ENCODE data around the gene GRIA3.
"Not testable (repeated sequence)": the region's sequence is repeated elsewhere in the genome, so short reads cannot be mapped to it uniquely, and the experiment has no call there.

The GRIA3 gene

DNA sequence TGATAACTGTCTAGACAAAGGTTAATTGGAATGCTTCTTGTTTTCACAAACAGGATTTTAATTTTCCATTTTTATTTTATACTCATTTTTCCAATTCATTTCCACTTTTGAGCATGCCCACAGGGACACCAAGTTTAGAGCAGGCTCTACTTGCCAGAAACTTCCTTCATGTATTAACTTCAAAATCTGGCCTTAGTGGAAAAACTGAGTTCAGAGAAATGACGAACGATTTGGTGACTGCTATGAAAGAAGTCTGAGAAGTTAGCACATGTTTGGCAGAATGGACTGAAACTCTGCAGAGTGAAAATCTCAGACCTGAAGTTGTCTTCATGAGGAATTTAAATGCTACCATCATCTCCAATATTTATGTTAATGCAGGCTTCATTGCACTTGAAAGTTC, 334.7 kb downstream of the GRIA3 start:
- Histone ChIP-seq H2BK120ac (ENCODE audit: low read depth, low read length) (no peak overlapping the region), H3K36me3 (replicated peaks in 1 of 2; ENCODE audit: control insufficient read depth in 2 of 2, insufficient read depth in 2 of 2, low read length in 2 of 2) (no peaks in the 10 kb centered on the region), H3K4me1 (ENCODE audit: control insufficient read depth in 2 of 2, insufficient read depth in 1 of 2, low read depth in 1 of 2, low read length in 2 of 2) (no peaks in the 10 kb centered on the region), H3K23ac (ENCODE audit: low read depth, low read length, poor library complexity) (no peak overlapping the region), H4K8ac (ENCODE audit: low read depth, low read length) (no peak overlapping the region), H2BK15ac (ENCODE audit: low read length) (no peak overlapping the region), H2AFZ (ENCODE audit: low read length) (no peak overlapping the region), H3K9me3 (replicated peaks in 1 of 2; ENCODE audit: control insufficient read depth in 2 of 2, insufficient read depth in 1 of 2, low read depth in 1 of 2, low read length in 2 of 2) (no peaks in the 10 kb centered on the region), H3K14ac (ENCODE audit: low read length) (no peak overlapping the region), H2BK12ac (ENCODE audit: low read length) (no peak overlapping the region), H3K79me1 (ENCODE audit: low read depth, low read length) (no peaks in the 10 kb centered on the region), H2AK5ac (ENCODE audit: low read depth, low read length) (no peak overlapping the region), H4K91ac (ENCODE audit: low read depth, low read length, poor library complexity) (no peak overlapping the region), H3K4ac (ENCODE audit: low read length) (no peak overlapping the region), H3K27ac (replicated peaks; ENCODE audit: low read length) (no peak overlapping the region), H3K18ac (ENCODE audit: low read length) (no peak overlapping the region), H2BK5ac (ENCODE audit: low read length) (no peak overlapping the region), H3K27me3 (ENCODE audit: control insufficient read depth in 3 of 3, insufficient read depth in 3 of 3, low read depth in 1 of 3, low read length in 3 of 3) (no peaks in the 10 kb centered on the region), H3K4me2 (ENCODE audit: insufficient read depth, low read length, poor library complexity, severe bottlenecking) (no peak overlapping the region), H3K4me3 (ENCODE audit: low read length in 2 of 2) (no peak overlapping the region), H3K9ac (ENCODE audit: low read depth, low read length, poor library complexity) (no peak overlapping the region)
- no peak for DNase-seq (ENCODE audit: low spot score)
- WGBS, 2 donors (ENCODE audit: extremely low coverage in 2 of 2, insufficient read length in 2 of 2, insufficient replicate concordance in 1 of 2) = no CpG with 5 or more reads among the region's 2 CpGs

DNA sequence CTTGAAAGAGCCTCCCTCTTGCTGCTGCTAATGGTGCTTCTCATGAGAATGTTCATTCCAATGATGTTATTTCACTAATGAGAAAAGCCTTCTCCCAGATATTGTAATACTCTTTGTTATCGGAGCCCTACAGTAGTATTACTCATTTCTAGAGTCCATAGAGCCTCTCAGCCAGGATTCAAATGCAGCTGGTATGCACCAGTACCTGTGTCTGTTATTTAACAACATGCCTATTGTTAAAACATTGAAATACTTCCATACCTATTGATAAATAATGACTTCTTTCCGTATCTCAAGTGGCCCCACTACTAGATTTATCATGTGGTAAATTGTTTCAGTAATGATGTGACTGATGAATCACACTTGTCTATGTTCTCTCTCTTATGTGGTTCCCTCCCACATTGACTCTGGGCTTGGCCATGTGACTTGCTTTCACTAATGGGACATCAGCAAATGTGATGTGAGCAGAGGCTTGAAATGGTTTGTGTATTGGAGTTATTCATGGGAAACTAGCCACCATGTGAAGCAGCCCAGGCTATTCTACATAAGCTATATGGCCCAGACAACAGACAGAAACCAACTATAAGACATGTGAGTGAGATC, 341.1 kb downstream of the GRIA3 start:
- Histone ChIP-seq H2AK5ac (ENCODE audit: low read depth, low read length) (no peak overlapping the region), H2BK15ac (ENCODE audit: low read length) (no peak overlapping the region), H3K79me1 (ENCODE audit: low read depth, low read length) (no peaks in the 10 kb centered on the region), H4K8ac (ENCODE audit: low read depth, low read length) (no peak overlapping the region), H3K4me1 (ENCODE audit: control insufficient read depth in 2 of 2, insufficient read depth in 1 of 2, low read depth in 1 of 2, low read length in 2 of 2) (no peaks in the 10 kb centered on the region), H2BK5ac (ENCODE audit: low read length) (no peak overlapping the region), H4K91ac (ENCODE audit: low read depth, low read length, poor library complexity) (no peak overlapping the region), H3K36me3 (replicated peaks in 1 of 2; ENCODE audit: control insufficient read depth in 2 of 2, insufficient read depth in 2 of 2, low read length in 2 of 2) (no peaks in the 10 kb centered on the region), H3K14ac (ENCODE audit: low read length) (no peak overlapping the region), H3K4me2 (ENCODE audit: insufficient read depth, low read length, poor library complexity, severe bottlenecking) (peak overlapping the region; percentile 2), H3K9me3 (replicated peaks in 1 of 2; ENCODE audit: control insufficient read depth in 2 of 2, insufficient read depth in 1 of 2, low read depth in 1 of 2, low read length in 2 of 2) (no peaks in the 10 kb centered on the region), H3K18ac (ENCODE audit: low read length) (no peak overlapping the region), H3K4me3 (ENCODE audit: low read length in 2 of 2) (no peak overlapping the region), H3K4ac (ENCODE audit: low read length) (no peak overlapping the region), H2AFZ (ENCODE audit: low read length) (no peak overlapping the region), H3K27me3 (ENCODE audit: control insufficient read depth in 3 of 3, insufficient read depth in 3 of 3, low read depth in 1 of 3, low read length in 3 of 3) (no peaks in the 10 kb centered on the region), H3K9ac (ENCODE audit: low read depth, low read length, poor library complexity) (no peak overlapping the region), H3K23ac (ENCODE audit: low read depth, low read length, poor library complexity) (no peak overlapping the region), H3K27ac (replicated peaks; ENCODE audit: low read length) (no peak overlapping the region), H2BK12ac (ENCODE audit: low read length) (no peak overlapping the region), H2BK120ac (ENCODE audit: low read depth, low read length) (no peak overlapping the region)
- no CpG with 5 or more reads among the region's 2 CpGs for WGBS, 2 donors (ENCODE audit: extremely low coverage in 2 of 2, insufficient read length in 2 of 2, insufficient replicate concordance in 1 of 2)
- DNase-seq (ENCODE audit: low spot score) = no peak

DNA sequence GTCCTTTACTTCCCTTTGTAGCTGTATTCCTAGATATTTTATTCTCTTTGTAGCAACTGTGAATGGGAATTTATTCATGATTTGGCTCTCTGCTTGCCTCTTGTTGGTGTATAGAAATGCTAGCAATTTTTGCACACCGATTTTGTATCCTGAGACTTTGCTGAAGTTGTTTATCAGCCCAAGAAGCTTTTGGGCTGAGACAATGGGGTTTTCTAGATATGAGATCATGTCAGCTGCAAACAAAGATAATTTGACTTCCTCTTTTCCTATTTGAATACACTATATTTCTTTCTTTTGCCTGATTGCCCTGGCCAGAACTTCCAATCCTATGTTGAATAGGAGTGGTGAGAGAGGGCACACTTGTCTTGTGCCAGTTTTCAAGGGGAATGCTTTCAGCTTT, 346.6 kb downstream of the GRIA3 start:
- H2AFZ ChIP-seq (ENCODE audit: low read length); H3K18ac ChIP-seq (ENCODE audit: low read length); H3K27me3 ChIP-seq (ENCODE audit: control insufficient read depth in 3 of 3, insufficient read depth in 3 of 3, low read depth in 1 of 3, low read length in 3 of 3); H3K27ac ChIP-seq (replicated peaks; ENCODE audit: low read length); H3K9ac ChIP-seq (ENCODE audit: low read depth, low read length, poor library complexity); H2BK15ac ChIP-seq (ENCODE audit: low read length); H4K91ac ChIP-seq (ENCODE audit: low read depth, low read length, poor library complexity); H2BK12ac ChIP-seq (ENCODE audit: low read length); H3K4me3 ChIP-seq (ENCODE audit: low read length in 2 of 2); H3K23ac ChIP-seq (ENCODE audit: low read depth, low read length, poor library complexity); H2BK5ac ChIP-seq (ENCODE audit: low read length); H3K4me2 ChIP-seq (ENCODE audit: insufficient read depth, low read length, poor library complexity, severe bottlenecking); DNase-seq (ENCODE audit: low spot score); H3K4ac ChIP-seq (ENCODE audit: low read length); H2AK5ac ChIP-seq (ENCODE audit: low read depth, low read length); H3K4me1 ChIP-seq (ENCODE audit: control insufficient read depth in 2 of 2, insufficient read depth in 1 of 2, low read depth in 1 of 2, low read length in 2 of 2); H3K36me3 ChIP-seq (replicated peaks in 1 of 2; ENCODE audit: control insufficient read depth in 2 of 2, insufficient read depth in 2 of 2, low read length in 2 of 2); H3K9me3 ChIP-seq (replicated peaks in 1 of 2; ENCODE audit: control insufficient read depth in 2 of 2, insufficient read depth in 1 of 2, low read depth in 1 of 2, low read length in 2 of 2); H3K14ac ChIP-seq (ENCODE audit: low read length); H3K79me1 ChIP-seq (ENCODE audit: low read depth, low read length); H2BK120ac ChIP-seq (ENCODE audit: low read depth, low read length); H4K8ac ChIP-seq (ENCODE audit: low read depth, low read length): not testable (repeated sequence)
- WGBS, 2 donors (ENCODE audit: extremely low coverage in 2 of 2, insufficient read length in 2 of 2, insufficient replicate concordance in 1 of 2) = no CpG with 5 or more reads among the region's 1 CpG
